Spinal cord (tissue), 10 donors: ENCODE data around the gene SH3RF3. TPM values are rescaled to one million over a fixed set of nuclear protein-coding genes. Genes with fewer than 3 reads are reported as not detected.
A peak's percentile ranks its signal among the peaks of the same experiment; 100 is the strongest.

Experiments
- DNase-seq, 6 donors: peaks; one replicate each; pipeline versions ENCODE4 v3.0.0 to v3.0.0-alpha.2; 2013 to 2015; ENCODE audit warnings: low spot score in 6 of 6, low read depth in 4 of 6
- H3K27ac ChIP-seq: one replicate; pipeline ENCODE4 v1.5.1; 2013; ENCODE audit warnings: low read depth, low read length, control low read depth
- H3K27me3 ChIP-seq: one replicate; pipeline ENCODE4 v1.6.1; 2013; ENCODE audit warnings: low read length; ENCODE audit not compliant: control insufficient read depth, insufficient read depth
- H3K36me3 ChIP-seq: one replicate; pipeline ENCODE4 v1.6.1; 2013; ENCODE audit warnings: low read length; ENCODE audit not compliant: control insufficient read depth, insufficient read depth
- H3K4me1 ChIP-seq: one replicate; pipeline ENCODE4 v1.6.1; 2013; ENCODE audit warnings: low read length; ENCODE audit not compliant: control insufficient read depth, insufficient read depth
- H3K4me3 ChIP-seq: one replicate; pipeline ENCODE4 v1.5.1; 2013; ENCODE audit warnings: low read depth, low read length, control low read depth
- H3K9me3 ChIP-seq: one replicate; pipeline ENCODE4 v1.6.1; 2013; ENCODE audit warnings: low read length; ENCODE audit not compliant: control insufficient read depth, insufficient read depth
- WGBS: methylation state at CpG from one replicate; pipeline ENCODE4 v1.1.5; 2013; ENCODE audit warnings: missing lambda C conversion rate; ENCODE audit not compliant: insufficient coverage; 5-methylcytosine and 5-hydroxymethylcytosine counted together
- polyA plus RNA-seq, 2 donors: library from polyadenylated mRNA; unstranded; fragments of 120-200 nt; gene quantifications; one replicate each; pipeline ENCODE4 v1.2.1, GENCODE V29; 2013; ENCODE audit not compliant: insufficient read length in 2 of 2
- total RNA-seq, 2 donors: library from RNA; depleted of rRNA in 1 of 2; stranded (reverse); fragments of 120-200 nt in 1 of 2; fragments of >200 nt in 1 of 2; gene quantifications; one replicate each; pipeline versions ENCODE4 v1.2.3 to v1.2.4, GENCODE V29; 2013 to 2014
- donor health status: healthy.

SH3RF3 gene
- total and polyA plus RNA-seq, 4 donors = 4.8 to 11.8 (median 7.8) TPM

GRCh38 chr2:109456776-109457175 is 327.8 kb downstream of the SH3RF3 start:
- Histone ChIP-seq H3K9me3 (no peaks in the 10 kb centered on the region), H3K4me1 (no peaks in the 10 kb centered on the region), H3K4me3 (no peak overlapping the region), H3K36me3 (peaks cover 9% of the 10 kb centered on the region), H3K27ac (no peak overlapping the region), H3K27me3 (no peaks in the 10 kb centered on the region)
- 93% methylated on average over 4 of the region's 8 CpGs for WGBS
- DNase-seq = no peak

GRCh38 chr2:109457366-109457765 is 328.4 kb downstream of the SH3RF3 start:
- H3K36me3 ChIP-seq = peaks cover 9% of the 10 kb centered on the region
- H3K9me3 ChIP-seq = no peaks in the 10 kb centered on the region
- H3K4me3 ChIP-seq = no peak overlapping the region
- no peaks in the 10 kb centered on the region for H3K4me1 ChIP-seq
- 53% methylated on average over 8 of the region's 9 CpGs for WGBS
- H3K27ac ChIP-seq = no peak overlapping the region
- H3K27me3 ChIP-seq = no peaks in the 10 kb centered on the region
- peak in 1 of 6 donors; percentile 24 for DNase-seq

- no peaks in the 10 kb centered on the region for H3K9me3 ChIP-seq
- H3K36me3 ChIP-seq = peaks cover 9% of the 10 kb centered on the region
- WGBS = 100% methylated on average over 1 of the region's 7 CpGs
- H3K27me3 ChIP-seq = no peaks in the 10 kb centered on the region
- no peak for DNase-seq
- H3K4me3 ChIP-seq = no peak overlapping the region
- H3K27ac ChIP-seq = no peak overlapping the region
- H3K4me1 ChIP-seq = no peaks in the 10 kb centered on the region
These were observed 328.8 kb downstream of the SH3RF3 start for GRCh38 chr2:109457794-109458193.

- Histone ChIP-seq H3K27ac (no peak overlapping the region), H3K4me1 (no peaks in the 10 kb centered on the region), H3K36me3 (peaks cover 9% of the 10 kb centered on the region), H3K27me3 (no peaks in the 10 kb centered on the region), H3K4me3 (no peak overlapping the region), H3K9me3 (no peaks in the 10 kb centered on the region)
- DNase-seq = no peak
- no CpG with 5 or more reads among the region's 1 CpG for WGBS
These were observed 329.5 kb downstream of the SH3RF3 start for GRCh38 chr2:109458512-109458911.

- Histone ChIP-seq H3K9me3 (no peaks in the 10 kb centered on the region), H3K36me3 (peaks cover 6% of the 10 kb centered on the region), H3K4me1 (no peaks in the 10 kb centered on the region), H3K27ac (no peak overlapping the region), H3K4me3 (no peak overlapping the region), H3K27me3 (no peaks in the 10 kb centered on the region)
- DNase-seq = no peak
- WGBS = 79% methylated on average over 5 of the region's 6 CpGs
These were observed 330.5 kb downstream of the SH3RF3 start for GRCh38 chr2:109459485-109459884.

GRCh38 chr2:109460553-109461324 is 331.7 kb downstream of the SH3RF3 start:
- H3K27ac ChIP-seq = no peak overlapping the region
- 94% methylated on average over 4 of the region's 4 CpGs for WGBS

GRCh38 chr2:109463236-109463635 is 334.2 kb downstream of the SH3RF3 start:
- H3K9me3 ChIP-seq = no peaks in the 10 kb centered on the region
- DNase-seq = no peak
- no peak overlapping the region for H3K27ac ChIP-seq
- no peak overlapping the region for H3K4me3 ChIP-seq
- peaks cover 2% of the 10 kb centered on the region for H3K27me3 ChIP-seq
- WGBS = 100% methylated on average over 3 of the region's 6 CpGs
- H3K36me3 ChIP-seq = no peaks in the 10 kb centered on the region
- peaks cover 11% of the 10 kb centered on the region for H3K4me1 ChIP-seq

More at GRCh38 chr2:109460553-109461324, 331.7 kb downstream of the SH3RF3 start:
- no peaks in the 10 kb centered on the region for H3K27me3 ChIP-seq
- peaks cover 4% of the 10 kb centered on the region for H3K36me3 ChIP-seq
- no peak overlapping the region for H3K4me3 ChIP-seq
- H3K4me1 ChIP-seq = no peaks in the 10 kb centered on the region
- H3K9me3 ChIP-seq = no peaks in the 10 kb centered on the region
- no peak for DNase-seq

GRCh38 chr2:109463891-109464290 is 334.9 kb downstream of the SH3RF3 start:
- H3K4me1 ChIP-seq = peaks cover 12% of the 10 kb centered on the region
- H3K9me3 ChIP-seq = no peaks in the 10 kb centered on the region
- 89% methylated on average over 5 of the region's 5 CpGs for WGBS
- no peaks in the 10 kb centered on the region for H3K36me3 ChIP-seq
- no peak overlapping the region for H3K4me3 ChIP-seq
- H3K27me3 ChIP-seq = peaks cover 2% of the 10 kb centered on the region
- no peak overlapping the region for H3K27ac ChIP-seq
- no peak for DNase-seq

- H3K27ac ChIP-seq = no peak overlapping the region
- WGBS = 52% methylated on average over 7 of the region's 8 CpGs
- no peak overlapping the region for H3K4me3 ChIP-seq
- H3K9me3 ChIP-seq = no peaks in the 10 kb centered on the region
- H3K27me3 ChIP-seq = peaks cover 2% of the 10 kb centered on the region
- peak in 2 of 6 donors; percentile 46 to 82 for DNase-seq
- peaks cover 17% of the 10 kb centered on the region for H3K4me1 ChIP-seq
- no peaks in the 10 kb centered on the region for H3K36me3 ChIP-seq
These were observed 337.9 kb downstream of the SH3RF3 start for GRCh38 chr2:109466674-109467575.
